GM04504 (cell line): ENCODE results near the gene TAF10.

Source experiments
- DNase-seq: peaks from one replicate; pipeline ENCODE4 v3.0.0-alpha.2; 2012; ENCODE audit warnings: low read depth

TAF10 gene

GRCh38 chr11:6623391-6624363, 11.7 kb upstream of the TAF10 start:
- no peak for DNase-seq

GRCh38 chr11:6622261-6623171, 10.5 kb upstream of the TAF10 start:
- no peak for DNase-seq

GRCh38 chr11:6621711-6622211, 9.7 kb upstream of the TAF10 start:
- no peak for DNase-seq

GRCh38 chr11:6620636-6621035, 8.6 kb upstream of the TAF10 start:
- DNase-seq = no peak

GRCh38 chr11:6619004-6619745, 7.2 kb upstream of the TAF10 start, which contains the start of gene TPP1:
Gene TPP1 (minus strand): TSS chr11:6619422. CDS start chr11:6619400, 22 bp downstream.
- DNase-seq = peak; percentile 91

GRCh38 chr11:6618117-6619003, 6.3 kb upstream of the TAF10 start:
- peak; percentile 62 for DNase-seq

GRCh38 chr11:6617315-6617781, 5.3 kb upstream of the TAF10 start:
- DNase-seq = no peak

- no peak for DNase-seq
Measured at GRCh38 chr11:6616596-6617250, 4.7 kb upstream of the TAF10 start.

GRCh38 chr11:6615882-6616585, 4.0 kb upstream of the TAF10 start:
- no peak for DNase-seq

- DNase-seq = no peak
Measured at GRCh38 chr11:6615046-6615445, 3.0 kb upstream of the TAF10 start.

GRCh38 chr11:6614446-6614845, 2.4 kb upstream of the TAF10 start:
- no peak for DNase-seq

GRCh38 chr11:6613496-6613895, 1.5 kb upstream of the TAF10 start:
- no peak for DNase-seq

GRCh38 chr11:6611963-6612212, 128 bp downstream of the TAF10 start:
- DNase-seq = no peak

- DNase-seq = no peak
Measured at GRCh38 chr11:6611092-6611962, 689 bp downstream of the TAF10 start.

- no peak for DNase-seq
Measured at GRCh38 chr11:6610591-6610990, 1.4 kb downstream of the TAF10 start.

- no peak for DNase-seq
Measured at GRCh38 chr11:6609502-6610015, 2.5 kb downstream of the TAF10 start.

- DNase-seq = no peak
Measured at GRCh38 chr11:6608726-6609501, 3.1 kb downstream of the TAF10 start.

GRCh38 chr11:6608011-6608410, 4.0 kb downstream of the TAF10 start:
- no peak for DNase-seq
